AG04450 (cell line): ENCODE data around the gene NFYB. TPM values are rescaled to one million over a fixed set of nuclear protein-coding genes. Genes with fewer than 3 reads are reported as not detected.

Experiments used
- CTCF ChIA-PET: fragments of 300-600, 350-600 bp; formaldehyde crosslinking; extraction: SDS; loops from one replicate; lab custom pipeline; 2022; ENCODE audit warnings: antibody characterized with exemption, inconsistent platforms; lab: Charles Lee
- POLR2A ChIA-PET: fragments of 350-600 bp; formaldehyde crosslinking; extraction: SDS; loops from one replicate; lab custom pipeline; 2021; ENCODE audit warnings: antibody characterized with exemption, inconsistent platforms; lab: Yijun Ruan, JAX
- DNase-seq: peaks from one replicate; pipeline ENCODE4 v3.0.0-alpha.2; 2011; ENCODE audit warnings: low read depth, low spot score
- H3K27ac ChIP-seq: one replicate; pipeline ENCODE4 v1.5.1; 2012; ENCODE audit warnings: low read depth, low read length, control low read depth
- H3K27me3 ChIP-seq: one replicate; pipeline ENCODE4 v1.6.0; 2012; ENCODE audit warnings: low read length; ENCODE audit not compliant: control insufficient read depth, insufficient read depth
- H3K4me3 ChIP-seq: 2 replicates; pipeline ENCODE4 v1.5.1; 2011; ENCODE audit warnings: mild to moderate bottlenecking, low read depth, low read length, control low read depth
- H3K9me3 ChIP-seq: 2 replicates; pipeline ENCODE4 v1.5.1; 2012; ENCODE audit warnings: low read length; ENCODE audit not compliant: control insufficient read depth, insufficient read depth
- polyA plus RNA-seq: library from polyadenylated mRNA; depleted of rRNA; stranded (reverse); fragments of >200 nt; gene quantifications from 2 replicates; pipeline ENCODE4 v1.2.3, GENCODE V29; 2011
- TF ChIP-seq, protein P1 (sequence below): IDR thresholded peaks from 2 replicates; pipeline ENCODE4 v1.5.1; 2011; ENCODE audit warnings: low read depth, low read length, control low read depth, inconsistent platforms

NFYB gene
- polyA plus RNA-seq, 1 experiment: 57.9 TPM

DNA sequence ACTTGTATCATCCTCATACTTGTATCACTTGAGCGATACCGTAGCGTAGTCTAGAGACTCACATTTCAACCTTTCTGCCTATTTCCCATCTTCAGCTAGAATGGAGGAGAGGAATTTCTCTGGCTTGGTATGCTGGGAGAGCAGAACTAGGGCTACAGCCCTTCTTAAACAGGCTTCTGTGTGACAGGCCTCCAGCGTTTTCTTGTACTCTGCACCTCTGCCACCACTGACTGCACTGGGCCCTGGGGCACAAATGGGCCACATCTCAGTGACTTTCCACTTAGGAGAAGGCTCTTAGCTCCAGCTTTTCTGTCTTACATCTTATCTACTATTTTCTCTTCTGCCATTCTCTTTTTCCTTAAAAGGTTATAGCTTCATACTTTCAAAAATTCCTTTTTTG, 46.9 kb downstream of the NFYB start:
- no peak overlapping the region for H3K27ac ChIP-seq
- no peaks in the 10 kb centered on the region for H3K9me3 ChIP-seq
- ChIA-PET POLR2A (no interaction called here), CTCF (interaction anchor here (0.6 to 3.4 kb wide), 3 partner anchors 16 to 99 kb away, joined by 3 to 23 read pairs (median 4); no protein-coding TSS in a partner anchor)
- TF ChIP-seq, protein P1, sequence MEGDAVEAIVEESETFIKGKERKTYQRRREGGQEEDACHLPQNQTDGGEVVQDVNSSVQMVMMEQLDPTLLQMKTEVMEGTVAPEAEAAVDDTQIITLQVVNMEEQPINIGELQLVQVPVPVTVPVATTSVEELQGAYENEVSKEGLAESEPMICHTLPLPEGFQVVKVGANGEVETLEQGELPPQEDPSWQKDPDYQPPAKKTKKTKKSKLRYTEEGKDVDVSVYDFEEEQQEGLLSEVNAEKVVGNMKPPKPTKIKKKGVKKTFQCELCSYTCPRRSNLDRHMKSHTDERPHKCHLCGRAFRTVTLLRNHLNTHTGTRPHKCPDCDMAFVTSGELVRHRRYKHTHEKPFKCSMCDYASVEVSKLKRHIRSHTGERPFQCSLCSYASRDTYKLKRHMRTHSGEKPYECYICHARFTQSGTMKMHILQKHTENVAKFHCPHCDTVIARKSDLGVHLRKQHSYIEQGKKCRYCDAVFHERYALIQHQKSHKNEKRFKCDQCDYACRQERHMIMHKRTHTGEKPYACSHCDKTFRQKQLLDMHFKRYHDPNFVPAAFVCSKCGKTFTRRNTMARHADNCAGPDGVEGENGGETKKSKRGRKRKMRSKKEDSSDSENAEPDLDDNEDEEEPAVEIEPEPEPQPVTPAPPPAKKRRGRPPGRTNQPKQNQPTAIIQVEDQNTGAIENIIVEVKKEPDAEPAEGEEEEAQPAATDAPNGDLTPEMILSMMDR: no peak
- no peak for DNase-seq
- no peaks in the 10 kb centered on the region for H3K27me3 ChIP-seq
- no peak overlapping the region for H3K4me3 ChIP-seq

DNA sequence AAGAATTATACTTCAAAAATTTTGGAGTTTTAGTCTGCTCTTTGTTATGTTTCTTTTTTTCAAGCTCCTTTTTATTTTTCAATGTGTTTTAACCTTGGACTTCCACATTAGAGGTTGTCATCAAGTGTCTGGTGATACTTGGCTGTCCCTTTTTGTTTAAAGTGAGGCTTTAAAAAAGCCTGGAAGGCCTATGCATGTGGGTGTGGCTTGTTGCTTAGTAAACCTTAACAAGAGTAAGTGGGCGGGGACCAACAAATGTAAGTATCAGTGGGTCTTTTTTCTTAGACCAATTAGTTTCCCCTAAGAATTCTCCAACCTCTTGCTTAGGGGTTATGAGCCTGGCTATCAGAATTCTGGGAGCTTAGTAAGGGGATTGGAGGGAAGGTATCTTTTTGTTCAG, 47.3 kb downstream of the NFYB start:
- ChIA-PET CTCF (interaction anchor here (3.4 kb wide), 1 partner anchor 18 kb away, joined by 23 read pairs; no protein-coding TSS in a partner anchor), POLR2A (no interaction called here)
- Histone ChIP-seq H3K9me3 (no peaks in the 10 kb centered on the region), H3K4me3 (no peak overlapping the region), H3K27me3 (no peaks in the 10 kb centered on the region), H3K27ac (no peak overlapping the region)
- DNase-seq: no peak
- TF ChIP-seq, protein P1: no peak

DNA sequence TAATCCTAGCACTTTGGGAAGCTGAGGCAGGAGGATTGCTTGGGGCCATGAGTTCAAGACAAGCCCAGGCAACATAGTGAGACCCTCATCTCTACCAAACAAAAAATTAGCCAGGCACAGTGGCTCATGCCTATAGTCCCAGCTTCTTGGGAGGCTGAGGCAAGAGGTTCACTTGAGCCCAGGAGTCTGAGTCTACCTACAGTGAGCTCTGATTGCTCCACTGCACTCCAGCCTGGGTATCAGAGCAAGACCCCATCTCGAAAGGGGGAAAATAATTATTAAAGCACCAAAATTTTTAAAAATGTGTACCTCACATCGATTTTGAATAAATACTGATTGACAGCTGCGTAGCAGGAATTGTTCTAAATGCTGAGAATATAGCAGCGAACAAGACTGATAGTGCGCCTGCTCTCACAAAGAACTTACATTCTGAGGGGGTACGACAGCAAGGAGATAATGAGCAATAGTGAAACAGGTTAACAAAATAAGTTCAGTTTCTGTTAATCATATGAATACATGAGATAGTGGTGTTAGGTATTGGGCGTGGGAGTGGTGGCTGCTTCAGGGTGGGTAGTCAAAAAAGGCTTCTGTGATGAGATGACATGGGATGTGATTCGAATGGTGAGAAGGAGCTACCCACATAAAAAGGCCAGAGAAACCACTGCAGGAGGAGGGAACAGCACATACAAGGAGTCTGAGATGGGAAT, 54.1 kb downstream of the NFYB start:
- Histone ChIP-seq H3K27ac (no peak overlapping the region), H3K4me3 (no peak overlapping the region), H3K27me3 (no peaks in the 10 kb centered on the region), H3K9me3 (no peaks in the 10 kb centered on the region)
- ChIA-PET CTCF (interaction anchor here (0.6 to 3.1 kb wide), 2 partner anchors 25 to 1248 kb away, joined by 4 to 16 read pairs; no protein-coding TSS in a partner anchor), POLR2A (interaction anchor here (0.9 kb wide), 1 partner anchor 118 kb away, joined by 3 read pairs; the partner anchor contains the start of gene TDG)
- DNase-seq: no peak
- TF ChIP-seq, protein P1: no peak

- CTCF ChIA-PET: no interaction called here
- TF ChIP-seq, protein P1: no peak
- no peak for DNase-seq
- Histone ChIP-seq H3K9me3 (no peaks in the 10 kb centered on the region), H3K4me3 (no peak overlapping the region), H3K27ac (no peak overlapping the region), H3K27me3 (no peaks in the 10 kb centered on the region)
- POLR2A ChIA-PET: no interaction called here
Measured at GRCh38 chr12:104080764-104081163, 57.2 kb downstream of the NFYB start.

DNA sequence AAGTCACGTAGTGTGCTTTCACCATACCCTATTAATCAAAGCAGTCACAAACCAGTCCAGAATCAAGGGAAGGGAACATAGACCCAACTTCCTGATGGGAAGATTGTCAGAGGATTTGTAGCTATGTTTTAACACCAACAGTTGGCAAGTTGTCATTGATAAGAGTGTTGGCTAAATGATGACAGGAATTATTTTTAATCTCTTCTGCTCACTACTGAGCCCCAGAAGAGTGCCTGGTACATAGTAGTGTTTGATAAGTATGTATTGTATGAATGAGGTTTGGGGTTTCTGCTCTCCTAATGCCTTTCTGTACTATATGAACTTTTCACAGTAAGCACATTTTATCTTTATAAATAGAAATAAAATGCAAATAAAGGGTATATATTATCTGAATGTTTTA, 59.0 kb downstream of the NFYB start:
- no peak overlapping the region for H3K4me3 ChIP-seq
- TF ChIP-seq, protein P1: no peak
- H3K27me3 ChIP-seq: no peaks in the 10 kb centered on the region
- H3K9me3 ChIP-seq: no peaks in the 10 kb centered on the region
- no peak for DNase-seq
- ChIA-PET CTCF (interaction anchor here (2.1 kb wide), 1 partner anchor 30 kb away, joined by 12 read pairs; no protein-coding TSS in a partner anchor), POLR2A (interaction anchor here (1.6 kb wide), 1 partner anchor 15 kb away, joined by 4 read pairs; the partner anchor contains the start of gene HCFC2)
- no peak overlapping the region for H3K27ac ChIP-seq
